ENCODE measurements around the gene EGLN2.
"Not testable (repeated sequence)": the region's sequence is repeated elsewhere in the genome, so short reads cannot be mapped to it uniquely, and the experiment has no call there.

The EGLN2 gene

GRCh38 chr19:40798683-40799557 lies at the start of gene EGLN2:
Gene EGLN2, plus strand, starts transcription at chr19:40799191. Its CDS starts 1,382 bp downstream, at chr19:40800573.
- peak; percentile 100 for DNase-seq

- DNase-seq: peak; percentile 100
Measured at GRCh38 chr19:40750058-40750873, 48.7 kb upstream of the EGLN2 start, which contains the start of gene ACTMAP. Gene ACTMAP, minus strand, starts transcription at chr19:40750477. Its CDS starts 674 bp downstream, at chr19:40749803.

GRCh38 chr19:40750874-40751537 lies 48.0 kb upstream of the EGLN2 start, which contains the start of gene SNRPA:
Gene SNRPA, plus strand, starts transcription at chr19:40751203. Its CDS starts 206 bp downstream, at chr19:40751409.
- DNase-seq: peak; percentile 98

GRCh38 chr19:40752257-40752781 lies 46.7 kb upstream of the EGLN2 start:
- DNase-seq: no peak

GRCh38 chr19:40754611-40755247 lies 44.3 kb upstream of the EGLN2 start:
- peak; percentile 30 for DNase-seq

- no peak for DNase-seq
Measured at GRCh38 chr19:40755248-40755624, 43.8 kb upstream of the EGLN2 start.

- no peak for DNase-seq
Measured at GRCh38 chr19:40755791-40756190, 43.2 kb upstream of the EGLN2 start.

GRCh38 chr19:40756502-40757110 lies 42.4 kb upstream of the EGLN2 start:
- no peak for DNase-seq

- DNase-seq: no peak
Measured at GRCh38 chr19:40758491-40758890, 40.5 kb upstream of the EGLN2 start.

GRCh38 chr19:40759352-40759751 lies 39.6 kb upstream of the EGLN2 start:
- no peak for DNase-seq

GRCh38 chr19:40762754-40763470 lies 36.1 kb upstream of the EGLN2 start:
- DNase-seq: no peak

- no peak for DNase-seq
Measured at GRCh38 chr19:40763526-40763925, 35.5 kb upstream of the EGLN2 start.

- no peak for DNase-seq
Measured at GRCh38 chr19:40763963-40764362, 35.0 kb upstream of the EGLN2 start.

GRCh38 chr19:40766385-40766784 lies 32.6 kb upstream of the EGLN2 start:
- not testable (repeated sequence) for DNase-seq

GRCh38 chr19:40768869-40769268 lies 30.1 kb upstream of the EGLN2 start:
- DNase-seq: no peak

GRCh38 chr19:40771101-40771862 lies 27.7 kb upstream of the EGLN2 start:
- DNase-seq: not testable (repeated sequence)

- no peak for DNase-seq
Measured at GRCh38 chr19:40774916-40775631, 23.9 kb upstream of the EGLN2 start, which contains the start of gene MIA. Gene MIA, plus strand, starts transcription at chr19:40775521. Its CDS starts 22 bp downstream, at chr19:40775543.

- DNase-seq: no peak
Measured at GRCh38 chr19:40775632-40776022, 23.4 kb upstream of the EGLN2 start.

- DNase-seq: no peak
Measured at GRCh38 chr19:40776364-40776763, 22.6 kb upstream of the EGLN2 start.
